GM21723 (cell line): ENCODE data around the gene TDRD10.
"Not testable (repeated sequence)": the region's sequence is repeated elsewhere in the genome, so short reads cannot be mapped to it uniquely, and the experiment has no call there.

ENCODE experiments used
- ATAC-seq: cut with Tn5 transposase; IDR thresholded peaks from one replicate; pipeline ENCODE4 v1.9.1; 2021; ENCODE audit warnings: mild to moderate bottlenecking, moderate library complexity; ENCODE audit not compliant: unreplicated experiment

The TDRD10 gene

GRCh38 chr1:154512760-154513159 lies 10.7 kb downstream of the TDRD10 start:
- no peak for ATAC-seq

- ATAC-seq = no peak
Measured at GRCh38 chr1:154514066-154514553, 12.1 kb downstream of the TDRD10 start.

GRCh38 chr1:154517661-154518060 lies 15.6 kb downstream of the TDRD10 start:
- ATAC-seq = no peak

GRCh38 chr1:154519591-154519991 lies 17.6 kb downstream of the TDRD10 start:
- no peak for ATAC-seq

GRCh38 chr1:154520333-154520732 lies 18.3 kb downstream of the TDRD10 start:
- no peak for ATAC-seq

GRCh38 chr1:154521695-154522094 lies 19.7 kb downstream of the TDRD10 start:
- no peak for ATAC-seq

- no peak for ATAC-seq
Measured at GRCh38 chr1:154524881-154525280, 22.9 kb downstream of the TDRD10 start.

- no peak for ATAC-seq
Measured at GRCh38 chr1:154527192-154527591, 25.2 kb downstream of the TDRD10 start.

GRCh38 chr1:154529308-154529707 lies 27.3 kb downstream of the TDRD10 start:
- no peak for ATAC-seq

- not testable (repeated sequence) for ATAC-seq
Measured at GRCh38 chr1:154531950-154532349, 29.9 kb downstream of the TDRD10 start.

- no peak for ATAC-seq
Measured at GRCh38 chr1:154533952-154534844, 32.2 kb downstream of the TDRD10 start.

- ATAC-seq = no peak
Measured at GRCh38 chr1:154536570-154536969, 34.6 kb downstream of the TDRD10 start.

GRCh38 chr1:154539486-154540483 lies 37.8 kb downstream of the TDRD10 start:
- ATAC-seq = no peak

- ATAC-seq = no peak
Measured at GRCh38 chr1:154541231-154541630, 39.2 kb downstream of the TDRD10 start.

- no peak for ATAC-seq
Measured at GRCh38 chr1:154546264-154547063, 44.4 kb downstream of the TDRD10 start.

GRCh38 chr1:154547105-154547732 lies 45.2 kb downstream of the TDRD10 start:
- no peak for ATAC-seq

GRCh38 chr1:154548028-154548427 lies 46.0 kb downstream of the TDRD10 start:
- no peak for ATAC-seq

- no peak for ATAC-seq
Measured at GRCh38 chr1:154549202-154549770, 47.3 kb downstream of the TDRD10 start.

- no peak for ATAC-seq
Measured at GRCh38 chr1:154550070-154550469, 48.1 kb downstream of the TDRD10 start.

- no peak for ATAC-seq
Measured at GRCh38 chr1:154550657-154551056, 48.6 kb downstream of the TDRD10 start.
